GM12801 (cell line): ENCODE measurements around the gene OR2AG1.

Source experiments
- CTCF ChIP-seq: IDR thresholded peaks from one replicate; pipeline ENCODE4 v1.5.1; 2011; ENCODE audit warnings: control low read depth; ENCODE audit not compliant: insufficient read length; ENCODE audit errors: extremely low read depth

Gene OR2AG1

GRCh38 chr11:6799402-6799801, 16.6 kb downstream of the OR2AG1 start, which contains the start of gene OR6A2:
OR6A2 (minus strand) TSS chr11:6799689; CDS start chr11:6795708, 3,981 bp downstream.
- no peak for TF ChIP-seq CTCF

DNA sequence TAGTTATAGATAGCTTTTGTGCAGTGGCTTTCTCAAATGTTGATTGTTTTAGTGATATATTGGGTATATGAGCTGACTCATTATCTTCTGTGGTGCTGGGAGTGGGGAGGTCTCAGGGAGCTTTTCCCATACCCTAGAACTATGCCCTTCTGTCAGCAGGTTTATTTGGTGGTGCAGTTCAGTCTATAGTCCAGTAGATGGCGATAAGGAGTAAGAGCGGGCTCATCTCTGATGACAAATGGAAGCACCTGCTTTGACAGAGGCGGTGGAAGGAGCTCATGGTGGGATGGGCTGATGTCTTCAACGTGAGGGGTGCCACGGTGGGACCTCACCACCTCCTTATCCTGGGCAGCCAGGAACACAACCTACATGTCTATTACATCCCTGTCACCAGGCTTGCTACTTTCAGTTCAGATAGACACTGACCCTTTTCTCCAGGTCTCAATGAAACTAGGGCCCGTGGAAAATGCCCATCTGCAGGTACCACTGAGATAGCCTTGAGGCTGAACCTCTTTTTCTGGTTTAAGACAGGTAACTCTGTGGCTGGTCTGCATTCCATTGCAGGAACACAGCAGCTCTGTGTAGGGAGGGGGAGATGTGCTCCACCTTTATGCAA, 29.7 kb downstream of the OR2AG1 start:
- peak; percentile 77 for TF ChIP-seq CTCF

DNA sequence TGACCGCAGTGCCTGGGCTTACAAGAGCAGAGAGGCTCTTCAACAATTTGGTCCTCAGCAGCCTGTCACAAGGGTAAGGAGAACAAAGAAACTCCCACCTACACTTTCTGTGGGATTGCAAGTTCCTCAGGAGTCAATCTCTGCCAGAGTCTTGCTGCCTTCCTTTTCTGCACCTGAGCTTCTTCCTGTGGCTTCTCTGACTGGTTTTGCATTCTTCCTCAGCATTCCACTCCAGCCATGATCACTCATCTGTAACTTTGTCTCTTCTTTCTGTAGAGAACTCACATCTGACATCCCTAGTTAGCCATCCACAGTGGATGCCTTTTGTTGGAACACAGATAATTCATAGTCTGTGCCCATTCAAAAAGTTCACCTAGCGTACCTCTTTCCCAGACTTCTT, 30.8 kb downstream of the OR2AG1 start:
- TF ChIP-seq CTCF, result no peak

GRCh38 chr11:6817694-6818093, 34.9 kb downstream of the OR2AG1 start:
- TF ChIP-seq CTCF, result no peak

DNA sequence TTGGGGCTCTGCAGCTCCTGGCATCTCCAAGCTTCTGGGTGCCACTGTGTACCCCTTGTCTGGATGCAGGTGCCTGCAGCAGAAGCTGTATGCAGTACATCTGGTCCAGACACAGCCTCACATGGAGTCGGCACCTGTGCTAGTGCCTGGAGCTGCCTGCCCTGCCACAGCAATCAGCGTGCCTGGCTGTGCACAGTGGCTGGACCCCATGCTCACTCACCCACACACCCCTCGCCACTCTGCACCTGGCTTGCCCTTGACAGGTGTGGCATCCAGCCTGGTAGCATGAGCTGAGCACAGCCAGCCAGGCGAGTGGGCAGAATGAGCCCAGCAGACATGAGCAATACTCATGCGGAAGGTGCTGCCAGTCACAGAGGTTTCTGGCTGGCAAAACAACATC, 36.1 kb downstream of the OR2AG1 start:
- TF ChIP-seq CTCF, result no peak

DNA sequence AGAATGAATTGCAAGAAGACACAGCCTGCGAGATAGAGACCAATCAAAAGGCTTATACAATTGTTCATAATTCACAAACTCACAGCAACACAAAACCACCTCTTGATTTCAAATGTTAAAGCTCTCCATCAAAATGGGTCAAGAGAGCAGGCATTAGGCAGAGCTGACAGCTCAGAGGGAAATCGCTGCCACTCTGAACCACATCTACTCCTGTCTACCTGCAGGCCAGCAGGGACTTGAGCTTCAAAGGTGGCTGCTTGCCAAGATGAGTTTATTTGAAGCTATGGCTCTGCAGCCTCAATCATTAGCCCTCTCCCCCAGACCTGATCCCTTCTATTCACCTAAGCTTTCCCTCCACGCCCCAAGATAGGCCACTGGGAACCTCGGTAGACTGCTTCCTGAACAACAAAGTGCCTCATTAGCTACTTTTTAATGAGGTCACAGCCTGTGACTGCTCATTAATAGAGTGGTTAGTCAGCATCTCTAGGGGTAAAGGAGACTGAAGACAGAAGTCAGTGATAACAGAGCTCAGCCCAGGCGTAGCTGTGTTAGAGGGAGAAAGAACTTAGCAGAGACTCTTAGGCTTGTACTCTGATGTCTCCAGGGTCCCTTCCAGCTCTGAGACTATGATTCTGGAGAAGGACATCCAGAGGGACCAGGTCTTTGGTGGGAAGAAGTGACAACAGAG, 41.5 kb downstream of the OR2AG1 start:
- TF ChIP-seq CTCF, result no peak

DNA sequence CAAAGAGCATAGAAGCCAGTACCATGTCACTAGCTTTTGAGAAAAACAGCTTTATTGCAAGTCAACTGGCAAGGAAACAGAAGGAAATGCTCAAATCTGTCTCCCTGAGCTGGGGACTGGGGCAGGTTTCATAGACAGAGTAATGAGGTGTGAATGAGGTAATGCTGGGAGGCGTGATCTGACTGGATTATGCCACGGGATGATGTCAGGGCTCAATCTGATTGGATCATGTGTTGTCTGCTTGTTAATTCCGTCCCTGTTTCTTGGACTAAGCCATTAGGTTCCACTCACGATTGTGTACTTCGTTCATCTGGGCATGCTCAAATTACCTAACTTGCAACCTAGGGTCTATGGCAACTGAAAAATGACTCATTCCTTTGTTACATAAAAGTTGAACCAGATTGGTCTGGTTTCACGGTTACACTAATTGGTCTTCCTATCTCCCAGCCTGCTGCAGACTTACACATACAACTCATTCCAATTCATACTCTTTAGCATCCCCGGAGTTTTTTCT, 42.5 kb downstream of the OR2AG1 start:
- TF ChIP-seq CTCF, result no peak
